Activated CD8-positive, alpha-beta T cell treated with anti-CD3 and anti-CD28 coated beads for 36 hours (primary cell): Measurements from ENCODE around the gene CFAP97D2. TPM values are rescaled to one million over a fixed set of nuclear protein-coding genes. Genes with fewer than 3 reads are reported as not detected.

Source experiments
- ATAC-seq: fragments of 200-7000 bp; cut with Tn5 transposase; one replicate; pipeline ENCODE4 v1.10.0; 2021; ENCODE audit warnings: mild to moderate bottlenecking, moderate library complexity
- CTCF ChIA-PET: fragments of 350-600 bp; sonication (Branson Sonifier 250); formaldehyde crosslinking; loops from one replicate; lab custom pipeline; 2021; ENCODE audit warnings: antibody characterized with exemption; lab: Charles Lee
- POLR2A ChIA-PET: fragments of 350-600 bp; sonication (Branson Sonifier 250); formaldehyde crosslinking; loops from one replicate; lab custom pipeline; 2021; ENCODE audit warnings: antibody characterized with exemption; lab: Charles Lee
- DNase-seq: peaks from one replicate; pipeline ENCODE4 v3.0.0-alpha.2; 2020
- H3K27ac Mint-ChIP-seq: one replicate; pipeline ENCODE4 v1.8.0; 2021; ENCODE audit warnings: mild to moderate bottlenecking, mixed read lengths
- H3K27me3 Mint-ChIP-seq: one replicate; pipeline ENCODE4 v1.8.0; 2021; ENCODE audit warnings: mixed read lengths
- H3K36me3 Mint-ChIP-seq: one replicate; pipeline ENCODE4 v1.8.0; 2021; ENCODE audit warnings: low read depth, mixed read lengths
- H3K4me1 Mint-ChIP-seq: one replicate; pipeline ENCODE4 v1.8.0; 2021; ENCODE audit warnings: low read depth, mixed read lengths
- H3K4me3 Mint-ChIP-seq: one replicate; pipeline ENCODE4 v1.8.0; 2021; ENCODE audit warnings: mild to moderate bottlenecking, moderate library complexity, mixed read lengths
- H3K9me3 Mint-ChIP-seq: one replicate; pipeline ENCODE4 v1.8.0; 2021; ENCODE audit warnings: mixed read lengths
- intact Hi-C: fragments of 100-400 bp; cut with micrococcal nuclease; formaldehyde crosslinking; loops from one replicate; pipeline ENCODE4 v1.10.0; 2022
- total RNA-seq, 2 experiments: library from RNA; stranded (reverse); gene quantifications; one replicate each; pipeline ENCODE4 v1.2.3, GENCODE V29; 2021
- TF ChIP-seq, protein P1 (sequence below): fragments of 200-600 bp; IDR thresholded peaks from one replicate; pipeline ENCODE4 v1.8.0; 2022; ENCODE audit warnings: antibody characterized with exemption, mild to moderate bottlenecking

The CFAP97D2 gene
- total RNA-seq, 2 experiments from 2014 or later, result not detected

DNA sequence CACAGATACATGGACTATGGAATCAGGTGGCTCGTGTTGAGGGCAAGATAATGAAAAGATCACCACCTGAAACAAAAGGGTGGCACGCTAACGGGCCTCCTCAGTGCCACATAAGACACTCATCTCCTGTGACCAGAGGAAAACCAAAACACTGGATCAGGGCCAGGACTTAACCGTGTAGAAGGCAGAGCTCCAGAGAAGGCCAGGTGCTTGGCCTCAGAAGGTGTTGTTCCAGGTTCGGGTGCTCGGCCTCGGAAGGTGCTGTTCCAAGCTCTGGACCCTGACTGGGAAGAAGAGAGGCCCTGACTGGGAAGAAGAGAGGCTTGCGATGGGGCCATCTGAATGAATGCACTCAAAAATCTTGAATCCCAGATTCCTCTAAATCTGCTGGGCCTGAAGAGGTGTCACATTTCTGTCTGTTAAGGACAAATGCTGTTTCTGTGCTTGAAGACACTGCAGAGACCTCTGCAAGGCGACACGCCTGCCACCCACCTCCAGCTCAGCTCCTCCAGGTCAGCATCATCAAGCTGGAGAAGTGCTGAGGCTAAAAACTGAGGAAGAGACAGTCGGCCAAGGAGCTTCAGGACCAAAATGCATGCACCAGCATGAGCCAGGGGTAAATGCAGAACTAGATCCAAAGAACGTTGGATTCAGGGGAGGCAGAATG lies 44.0 kb upstream of the CFAP97D2 start:
- DNase-seq (peak; percentile 2), ATAC-seq (no peak)
- Mint-ChIP-seq H3K9me3 (peaks cover 2% of the 10 kb centered on the region), H3K36me3 (peaks cover 10% of the 10 kb centered on the region), H3K27me3 (no peaks in the 10 kb centered on the region), H3K4me3 (no peak overlapping the region), H3K4me1 (peaks cover 6% of the 10 kb centered on the region), H3K27ac (no peak overlapping the region)
- ChIA-PET POLR2A (interaction anchor here (0.7 to 1.4 kb wide), 4 partner anchors 10 to 89 kb away, joined by 3 to 4 read pairs (median 4); no protein-coding TSS in a partner anchor), CTCF (no interaction called here)
- intact Hi-C loops, result no loop called here
- TF ChIP-seq, protein P1, sequence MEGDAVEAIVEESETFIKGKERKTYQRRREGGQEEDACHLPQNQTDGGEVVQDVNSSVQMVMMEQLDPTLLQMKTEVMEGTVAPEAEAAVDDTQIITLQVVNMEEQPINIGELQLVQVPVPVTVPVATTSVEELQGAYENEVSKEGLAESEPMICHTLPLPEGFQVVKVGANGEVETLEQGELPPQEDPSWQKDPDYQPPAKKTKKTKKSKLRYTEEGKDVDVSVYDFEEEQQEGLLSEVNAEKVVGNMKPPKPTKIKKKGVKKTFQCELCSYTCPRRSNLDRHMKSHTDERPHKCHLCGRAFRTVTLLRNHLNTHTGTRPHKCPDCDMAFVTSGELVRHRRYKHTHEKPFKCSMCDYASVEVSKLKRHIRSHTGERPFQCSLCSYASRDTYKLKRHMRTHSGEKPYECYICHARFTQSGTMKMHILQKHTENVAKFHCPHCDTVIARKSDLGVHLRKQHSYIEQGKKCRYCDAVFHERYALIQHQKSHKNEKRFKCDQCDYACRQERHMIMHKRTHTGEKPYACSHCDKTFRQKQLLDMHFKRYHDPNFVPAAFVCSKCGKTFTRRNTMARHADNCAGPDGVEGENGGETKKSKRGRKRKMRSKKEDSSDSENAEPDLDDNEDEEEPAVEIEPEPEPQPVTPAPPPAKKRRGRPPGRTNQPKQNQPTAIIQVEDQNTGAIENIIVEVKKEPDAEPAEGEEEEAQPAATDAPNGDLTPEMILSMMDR, result no peak

DNA sequence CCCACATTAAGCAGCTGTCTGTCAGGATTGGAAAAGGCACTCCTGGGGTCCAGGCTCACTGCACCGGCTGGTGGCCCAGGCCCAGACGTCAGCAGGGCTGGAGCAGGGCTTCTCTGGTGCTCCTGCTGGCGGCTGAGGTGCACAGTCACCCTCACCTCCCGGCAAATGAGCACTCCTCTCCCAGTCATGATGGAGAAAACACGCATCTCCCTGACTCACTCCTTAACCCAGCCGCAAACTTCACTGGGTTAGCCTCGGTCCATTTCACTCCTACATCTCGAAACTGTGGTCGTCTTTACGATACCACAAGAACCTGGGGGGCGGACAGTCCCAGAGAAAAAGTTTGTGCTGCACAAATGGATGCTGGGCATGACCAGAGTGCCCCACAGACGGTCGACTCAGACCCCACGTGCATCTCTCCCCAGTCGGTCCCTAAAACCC lies 43.3 kb upstream of the CFAP97D2 start:
- peaks cover 6% of the 10 kb centered on the region for H3K4me1 Mint-ChIP-seq
- DNase-seq (no peak), ATAC-seq (no peak)
- CTCF ChIA-PET, result no interaction called here
- POLR2A ChIA-PET, result interaction anchor here (1.1 to 1.4 kb wide), 2 partner anchors 13 to 69 kb away, joined by 3 to 4 read pairs; no protein-coding TSS in a partner anchor
- H3K27me3 Mint-ChIP-seq, result no peaks in the 10 kb centered on the region
- peaks cover 10% of the 10 kb centered on the region for H3K36me3 Mint-ChIP-seq
- peaks cover 2% of the 10 kb centered on the region for H3K9me3 Mint-ChIP-seq
- intact Hi-C loops, result no loop called here
- TF ChIP-seq, protein P1, result no peak
- H3K27ac Mint-ChIP-seq, result no peak overlapping the region
- H3K4me3 Mint-ChIP-seq, result no peak overlapping the region

DNA sequence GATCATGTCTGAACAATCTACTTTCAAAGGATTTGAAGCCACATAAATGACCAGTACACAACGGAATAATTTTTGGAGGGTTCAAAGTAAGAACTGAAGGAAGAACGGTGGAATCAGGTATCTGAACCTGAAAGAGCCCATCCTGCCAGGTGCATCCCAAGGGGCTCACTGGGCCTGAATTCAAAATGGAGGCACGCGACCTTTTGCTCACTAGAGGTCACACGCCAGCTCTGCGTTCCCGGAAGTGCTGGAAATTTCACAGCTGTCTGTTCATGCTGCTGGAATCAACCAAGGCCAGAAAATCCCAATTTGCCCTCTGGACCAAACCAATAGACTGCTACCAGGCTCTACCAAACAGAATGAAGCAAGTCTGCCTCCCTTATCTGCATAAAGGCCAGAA lies 42.5 kb upstream of the CFAP97D2 start:
- no peak overlapping the region for H3K27ac Mint-ChIP-seq
- POLR2A ChIA-PET, result no interaction called here
- no peak for ATAC-seq
- DNase-seq, result no peak
- H3K36me3 Mint-ChIP-seq, result peaks cover 2% of the 10 kb centered on the region
- TF ChIP-seq, protein P1, result no peak
- H3K4me3 Mint-ChIP-seq, result no peak overlapping the region
- no peaks in the 10 kb centered on the region for H3K27me3 Mint-ChIP-seq
- CTCF ChIA-PET, result no interaction called here
- intact Hi-C loops, result no loop called here
- H3K9me3 Mint-ChIP-seq, result peaks cover 2% of the 10 kb centered on the region
- H3K4me1 Mint-ChIP-seq, result peaks cover 6% of the 10 kb centered on the region

DNA sequence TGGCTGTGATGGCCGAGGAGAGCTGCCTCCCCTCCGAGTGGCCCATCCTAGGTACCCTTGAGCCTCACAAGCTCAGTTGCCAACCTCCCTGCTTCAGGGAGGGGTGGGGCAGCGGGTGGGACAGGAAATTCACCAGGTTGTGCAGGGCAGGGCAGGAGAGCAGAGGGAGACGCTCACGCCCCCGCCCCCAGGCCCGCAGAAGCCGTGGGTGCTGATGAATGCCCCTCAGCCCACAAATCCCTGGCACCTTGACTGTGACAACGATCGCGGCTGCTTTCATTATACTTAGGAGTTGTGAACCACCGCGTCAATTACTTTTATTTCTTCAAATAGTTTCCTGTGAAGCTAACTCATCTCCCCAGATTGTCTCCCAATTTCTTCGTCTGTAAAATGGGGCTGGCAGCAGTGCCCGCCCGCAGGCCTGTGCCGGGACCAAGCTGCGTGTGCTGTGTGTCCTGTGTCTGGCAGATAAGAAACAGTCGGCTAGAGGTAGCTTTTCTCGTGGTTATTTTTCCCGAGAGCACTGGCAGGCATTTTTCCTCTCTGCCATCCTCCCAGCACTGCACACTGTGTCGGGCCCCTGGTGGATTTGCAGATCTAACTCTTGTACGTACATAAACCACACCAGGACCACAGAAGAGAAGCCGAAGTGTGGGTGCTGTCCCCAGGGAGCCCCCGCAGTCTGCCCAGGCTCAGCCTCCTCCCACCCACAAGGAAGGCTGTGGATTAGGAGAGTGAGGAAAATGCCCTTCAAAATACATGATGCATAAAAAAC lies 38.7 kb upstream of the CFAP97D2 start:
- peak; percentile 74 for DNase-seq
- peaks cover 2% of the 10 kb centered on the region for H3K9me3 Mint-ChIP-seq
- ChIA-PET CTCF (interaction anchor here (0.7 to 1.3 kb wide), 3 partner anchors 10 to 86 kb away, joined by 3 to 5 read pairs (median 3); no protein-coding TSS in a partner anchor), POLR2A (interaction anchor here (1.0 to 1.9 kb wide), 10 partner anchors 9 to 88 kb away, joined by 3 to 18 read pairs (median 5); no protein-coding TSS in a partner anchor)
- no peak overlapping the region for H3K27ac Mint-ChIP-seq
- ATAC-seq, result peak; percentile 12
- intact Hi-C loops, result loop anchor here (5.0 kb wide), 1 partner anchor 87 kb away; no protein-coding TSS in a partner anchor
- H3K4me3 Mint-ChIP-seq, result no peak overlapping the region
- H3K4me1 Mint-ChIP-seq, result peaks cover 9% of the 10 kb centered on the region
- TF ChIP-seq, protein P1, result no peak
- H3K27me3 Mint-ChIP-seq, result no peaks in the 10 kb centered on the region
- no peaks in the 10 kb centered on the region for H3K36me3 Mint-ChIP-seq
